K562 treated with DMSO at 1 percent for 12 hours (cell line): Measurements from ENCODE around the gene MED16. TPM values are rescaled to one million over a fixed set of nuclear protein-coding genes. Genes with fewer than 3 reads are reported as not detected.

Source experiments
- total RNA-seq: library from RNA; unstranded; fragments of 300-600 nt; gene quantifications from 2 replicates; pipeline ENCODE4 v1.2.3, GENCODE V29; 2022; ENCODE audit not compliant: insufficient read depth

The MED16 gene, protein sequence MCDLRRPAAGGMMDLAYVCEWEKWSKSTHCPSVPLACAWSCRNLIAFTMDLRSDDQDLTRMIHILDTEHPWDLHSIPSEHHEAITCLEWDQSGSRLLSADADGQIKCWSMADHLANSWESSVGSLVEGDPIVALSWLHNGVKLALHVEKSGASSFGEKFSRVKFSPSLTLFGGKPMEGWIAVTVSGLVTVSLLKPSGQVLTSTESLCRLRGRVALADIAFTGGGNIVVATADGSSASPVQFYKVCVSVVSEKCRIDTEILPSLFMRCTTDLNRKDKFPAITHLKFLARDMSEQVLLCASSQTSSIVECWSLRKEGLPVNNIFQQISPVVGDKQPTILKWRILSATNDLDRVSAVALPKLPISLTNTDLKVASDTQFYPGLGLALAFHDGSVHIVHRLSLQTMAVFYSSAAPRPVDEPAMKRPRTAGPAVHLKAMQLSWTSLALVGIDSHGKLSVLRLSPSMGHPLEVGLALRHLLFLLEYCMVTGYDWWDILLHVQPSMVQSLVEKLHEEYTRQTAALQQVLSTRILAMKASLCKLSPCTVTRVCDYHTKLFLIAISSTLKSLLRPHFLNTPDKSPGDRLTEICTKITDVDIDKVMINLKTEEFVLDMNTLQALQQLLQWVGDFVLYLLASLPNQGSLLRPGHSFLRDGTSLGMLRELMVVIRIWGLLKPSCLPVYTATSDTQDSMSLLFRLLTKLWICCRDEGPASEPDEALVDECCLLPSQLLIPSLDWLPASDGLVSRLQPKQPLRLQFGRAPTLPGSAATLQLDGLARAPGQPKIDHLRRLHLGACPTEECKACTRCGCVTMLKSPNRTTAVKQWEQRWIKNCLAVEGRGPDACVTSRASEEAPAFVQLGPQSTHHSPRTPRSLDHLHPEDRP
- total RNA-seq: 32.2 and 39.5 TPM in 2 replicates

DNA sequence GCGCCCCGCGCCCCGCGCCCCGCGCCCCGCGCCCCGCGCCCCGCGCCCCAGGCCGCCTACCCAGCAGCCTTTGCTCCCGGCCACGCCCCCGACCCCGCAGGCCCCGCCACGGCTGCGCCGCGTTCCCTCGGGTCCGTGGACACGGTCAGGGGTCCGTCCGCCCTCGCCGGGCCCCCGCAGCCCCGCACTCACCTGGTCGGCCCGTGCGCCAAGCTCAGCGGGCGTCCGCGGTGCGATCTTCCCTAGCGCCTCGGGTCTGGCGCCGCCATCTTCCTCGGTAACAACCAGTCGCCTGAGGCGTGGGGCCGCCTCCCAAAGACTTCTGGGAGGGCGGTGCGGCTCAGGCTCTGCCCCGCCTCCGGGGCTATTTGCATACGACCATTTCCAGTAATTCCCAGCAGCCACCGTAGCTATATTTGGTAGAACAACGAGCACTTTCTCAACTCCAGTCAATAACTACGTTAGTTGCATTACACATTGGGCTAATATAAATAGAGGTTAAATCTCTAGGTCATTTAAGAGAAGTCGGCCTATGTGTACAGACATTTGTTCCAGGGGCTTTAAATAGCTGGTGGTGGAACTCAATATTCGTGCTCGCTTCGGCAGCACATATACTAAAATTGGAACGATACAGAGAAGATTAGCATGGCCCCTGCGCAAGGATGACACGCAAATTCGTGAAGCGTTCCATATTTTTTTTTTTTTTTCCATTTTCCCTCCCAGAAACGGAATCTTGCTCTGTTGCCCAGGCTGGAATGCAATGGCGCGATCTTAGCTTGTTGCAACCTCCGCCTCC lies at the start of gene MED16, which contains the start of gene RNU6-9:
Gene MED16 (minus strand): TSS at position 294 of the 796 bp plus-strand sequence. CDS start 2,056 bp downstream, outside the sequence.
Gene RNU6-9 (plus strand): TSS at position 591 of the 796 bp plus-strand sequence.

DNA sequence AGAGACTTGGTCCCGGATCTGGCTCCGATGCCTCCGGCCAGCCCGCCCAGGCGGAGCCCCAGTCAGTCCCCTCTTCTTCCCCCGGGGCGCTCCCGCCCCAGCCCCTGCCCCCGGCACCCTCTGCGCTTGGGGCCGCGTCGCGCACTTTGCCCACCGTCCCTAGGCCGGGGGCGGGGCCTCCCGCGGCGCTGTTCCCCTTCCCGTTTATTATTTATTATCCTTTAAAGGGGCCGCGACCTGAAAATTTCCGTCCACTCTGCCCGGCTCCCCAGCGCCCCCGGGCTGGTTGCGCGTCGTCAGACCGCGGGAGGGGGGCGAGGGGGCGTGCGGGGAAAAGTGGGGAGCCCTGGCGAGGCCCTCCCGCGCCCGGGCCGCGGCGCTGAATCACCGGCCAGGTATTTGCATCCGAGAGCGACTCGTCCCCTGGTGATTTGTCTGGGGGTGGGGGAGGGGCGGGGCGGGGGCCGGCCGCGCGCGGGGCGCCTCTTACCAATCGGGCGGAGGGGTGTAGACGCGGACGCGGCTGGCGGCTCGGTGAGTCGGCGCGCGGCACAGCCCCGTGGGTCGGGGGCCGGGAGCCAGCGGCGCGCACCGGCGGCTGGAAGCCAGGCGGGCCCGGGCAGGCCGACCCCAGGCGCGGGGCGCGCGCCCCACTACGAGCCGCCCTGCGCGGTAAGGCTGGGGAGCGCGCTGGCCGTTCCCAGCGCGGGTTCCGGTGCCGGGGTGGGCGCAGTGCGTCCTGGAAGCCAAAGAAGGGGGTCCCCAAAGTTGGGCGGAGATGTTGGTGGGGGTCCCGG lies 32.7 kb upstream of the MED16 start, which contains the start of gene ARID3A:
Gene ARID3A (plus strand): TSS at position 510 of the 797 bp plus-strand sequence. CDS start 3,494 bp downstream, outside the sequence.

GRCh38 chr19:917323-918151 lies 24.6 kb upstream of the MED16 start, which contains the start of gene KISS1R:
TSS of gene KISS1R (plus strand) at chr19:917333. CDS start at chr19:917503, 170 bp downstream.

DNA sequence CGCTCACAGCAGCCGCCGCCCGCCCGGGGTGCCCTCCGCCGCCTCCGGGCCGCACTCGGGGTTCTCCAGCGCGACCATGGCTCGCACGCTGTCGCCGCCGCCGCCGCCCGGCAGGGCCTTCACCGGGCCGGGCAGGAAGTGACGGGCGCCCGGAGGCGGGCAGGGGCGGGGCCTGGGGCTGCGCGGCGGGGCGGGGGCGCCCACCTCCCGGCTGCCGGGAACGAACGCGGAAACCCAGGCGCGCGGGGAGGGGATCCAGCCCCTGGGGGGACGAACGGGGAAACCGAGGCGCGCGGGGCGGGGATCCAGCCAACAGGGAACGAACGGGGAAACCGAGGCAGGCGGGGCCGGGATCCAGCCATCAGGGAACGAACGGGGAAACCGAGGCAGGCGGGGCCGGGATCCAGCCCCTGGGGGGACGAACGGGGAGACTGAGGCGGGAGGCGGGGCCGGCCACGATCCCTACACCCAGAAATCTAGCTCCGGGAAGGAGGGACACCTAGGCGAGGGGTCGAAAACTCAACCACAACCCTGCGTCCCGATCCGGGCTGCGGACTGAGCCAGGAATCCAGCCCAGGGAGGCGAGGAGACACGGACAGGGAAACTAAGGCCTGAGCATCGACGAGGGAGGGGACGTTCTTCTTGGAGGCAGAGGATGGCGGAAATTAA lies 20.2 kb upstream of the MED16 start, which contains the start of gene R3HDM4:
Gene R3HDM4 (minus strand): TSS at position 140 of the 669 bp plus-strand sequence. CDS start 62 bp downstream, at position 78.

DNA sequence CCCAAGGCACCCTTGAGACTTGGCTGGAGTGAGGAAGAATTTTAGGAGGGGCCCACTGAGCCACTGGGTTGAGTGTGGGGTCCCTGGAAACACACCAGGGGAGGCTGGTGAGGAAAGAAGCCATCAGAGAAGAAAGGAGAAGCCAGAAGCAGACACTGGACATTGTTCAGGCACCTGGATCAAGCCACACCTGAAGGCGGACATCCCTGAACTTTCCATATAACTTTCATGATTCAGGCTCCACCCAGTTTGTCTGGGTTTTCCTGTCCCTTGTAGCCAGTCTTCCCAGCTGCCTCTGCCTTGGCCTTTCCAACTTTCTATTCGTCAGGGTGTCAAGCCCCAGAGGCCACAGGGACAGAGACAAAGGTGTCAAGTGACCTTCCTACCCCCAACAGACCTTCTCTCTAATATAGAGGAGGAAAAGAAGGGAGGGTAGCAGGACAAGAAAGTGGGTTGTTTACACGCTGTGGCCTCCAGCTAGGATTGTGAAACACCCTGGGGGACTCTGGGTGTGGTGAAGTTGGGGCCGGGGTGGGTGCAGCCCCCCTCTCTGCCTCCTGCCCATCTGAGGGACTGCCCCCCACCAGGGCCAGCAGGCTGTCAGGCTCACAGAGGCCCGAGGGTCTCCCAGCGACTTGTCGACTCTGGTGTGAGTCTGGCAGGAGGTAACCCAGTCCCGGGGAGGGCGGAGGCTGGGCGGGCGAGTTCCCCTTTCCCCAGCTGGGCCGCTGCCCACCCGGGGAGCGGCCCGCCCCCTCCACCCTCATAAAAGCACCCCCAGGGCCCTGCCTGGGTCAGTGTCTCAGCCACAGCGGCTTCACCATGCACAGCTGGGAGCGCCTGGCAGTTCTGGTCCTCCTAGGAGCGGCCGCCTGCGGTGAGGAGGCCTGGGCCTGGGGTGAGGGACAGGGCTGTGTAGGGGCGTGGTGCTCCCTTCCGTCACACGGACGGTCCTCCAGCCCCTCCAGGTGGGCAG lies 33.8 kb downstream of the MED16 start, which contains the start of gene CFD:
Gene CFD (plus strand): TSS at position 797 of the 976 bp plus-strand sequence. CDS start 26 bp downstream, at position 823.

GRCh38 chr19:852136-853013 lies 40.6 kb downstream of the MED16 start, which contains the start of gene ELANE:
TSS of gene ELANE (plus strand) at chr19:852303. CDS start at chr19:852329, 26 bp downstream.

DNA sequence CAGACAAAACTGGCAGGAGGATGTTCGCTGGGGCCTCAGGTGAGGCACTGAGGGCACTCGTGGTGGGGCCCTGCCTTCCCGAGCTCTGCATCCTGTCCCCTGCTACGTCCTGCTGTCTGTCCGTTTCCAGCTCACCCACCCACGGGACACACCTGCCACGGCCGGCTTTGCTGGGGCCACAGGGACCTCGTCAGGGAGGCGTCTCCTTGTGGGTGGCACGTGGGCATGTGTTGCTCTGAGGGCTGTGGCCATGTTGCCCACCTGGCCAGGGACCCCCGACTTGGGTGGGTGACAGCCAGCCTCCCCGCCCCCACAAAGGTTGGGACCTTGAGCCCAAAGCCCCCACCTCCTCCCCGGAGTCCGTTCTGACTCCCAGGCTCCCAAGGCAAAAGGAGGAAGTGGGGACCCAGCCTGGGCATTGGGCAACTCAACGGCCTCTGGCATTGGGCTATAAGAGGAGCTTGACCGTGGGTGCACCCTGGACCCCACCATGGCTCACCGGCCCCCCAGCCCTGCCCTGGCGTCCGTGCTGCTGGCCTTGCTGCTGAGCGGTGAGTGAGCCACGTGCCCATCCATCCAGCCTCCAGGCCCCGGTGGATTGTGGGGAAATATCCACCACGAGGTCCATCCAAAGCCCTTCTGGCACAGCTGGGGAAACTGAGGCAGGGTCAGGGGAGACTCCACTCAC lies 52.3 kb downstream of the MED16 start, which contains the start of gene PRTN3:
Gene PRTN3 (plus strand): TSS at position 481 of the 688 bp plus-strand sequence. CDS start 10 bp downstream, at position 491.

DNA sequence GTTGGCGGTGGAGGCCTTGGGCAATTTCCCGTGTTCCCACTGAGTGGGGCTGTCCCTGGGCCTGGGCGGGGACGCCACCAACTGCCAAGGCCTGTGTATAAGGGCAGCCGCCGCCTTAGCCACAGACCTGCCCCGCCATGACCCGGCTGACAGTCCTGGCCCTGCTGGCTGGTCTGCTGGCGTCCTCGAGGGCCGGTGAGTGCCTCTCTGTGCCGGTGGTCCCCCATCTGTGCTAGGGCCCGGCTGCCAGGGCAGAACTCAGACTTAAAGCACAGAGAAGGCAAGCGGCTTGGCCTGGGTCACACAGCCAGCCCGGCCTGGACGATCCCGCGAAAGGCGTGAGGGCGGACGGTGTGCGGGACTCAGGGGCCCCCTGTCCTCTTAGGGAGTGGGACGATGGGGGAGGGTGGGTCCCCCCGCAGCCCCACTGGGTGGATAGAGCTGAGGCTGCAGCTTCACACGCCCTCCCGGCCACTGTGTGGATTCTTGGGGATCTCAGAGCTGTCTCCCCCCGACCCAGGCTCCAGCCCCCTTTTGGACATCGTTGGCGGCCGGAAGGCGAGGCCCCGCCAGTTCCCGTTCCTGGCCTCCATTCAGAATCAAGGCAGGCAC lies 65.2 kb downstream of the MED16 start, which contains the start of gene AZU1:
Gene AZU1 (plus strand): TSS at position 128 of the 612 bp plus-strand sequence. CDS start 10 bp downstream, at position 138.

GRCh38 chr19:821825-822503 lies 71.0 kb downstream of the MED16 start, which contains the start of gene PLPPR3:
TSS of gene PLPPR3 (minus strand) at chr19:821955. CDS start at chr19:821559, 396 bp downstream.

Other genes with a start within 250 kb of the MED16 start
- gene RNF126, start 230.0 kb downstream of the MED16 start, total RNA-seq: 77.4 and 85.9 TPM in 2 replicates
- gene FSTL3, start 216.8 kb downstream of the MED16 start, total RNA-seq: 5.5 and 11.6 TPM in 2 replicates
- gene PRSS57, start 197.7 kb downstream of the MED16 start, total RNA-seq: 26.1 and 36.0 TPM in 2 replicates
- 11.5 and 13.7 TPM in 2 replicates for gene PALM, start 184.3 kb downstream of the MED16 start, total RNA-seq
- gene MISP, start 142.1 kb downstream of the MED16 start, total RNA-seq: 0.38 TPM in 1 of 2 replicates, not detected in the other
- 169 and 333 TPM in 2 replicates for gene PTBP1, start 95.7 kb downstream of the MED16 start, total RNA-seq
- gene PLPPR3, start 71.2 kb downstream of the MED16 start, total RNA-seq: 24.0 and 30.0 TPM in 2 replicates
- 0.39 and 2.1 TPM in 2 replicates for gene AZU1, start 65.3 kb downstream of the MED16 start, total RNA-seq
- gene PRTN3, start 52.2 kb downstream of the MED16 start, total RNA-seq: not detected in 2 replicates
- not detected in 2 replicates for gene ELANE, start 40.9 kb downstream of the MED16 start, total RNA-seq
- 28.7 and 52.0 TPM in 2 replicates for gene CFD, start 33.5 kb downstream of the MED16 start, total RNA-seq
- gene RNU6-9, start 297 bp upstream of the MED16 start, total RNA-seq: not detected in 2 replicates
- 136 and 158 TPM in 2 replicates for gene R3HDM4, start 20.0 kb upstream of the MED16 start, total RNA-seq
- gene KISS1R, start 24.1 kb upstream of the MED16 start, total RNA-seq: 2.2 and 4.1 TPM in 2 replicates
- gene ARID3A, start 32.8 kb upstream of the MED16 start, total RNA-seq: 36.2 and 75.8 TPM in 2 replicates
- gene WDR18, start 91.2 kb upstream of the MED16 start, total RNA-seq: 49.7 and 59.6 TPM in 2 replicates
- 0.59 TPM in 1 of 2 replicates, not detected in the other for gene GRIN3B, start 107.2 kb upstream of the MED16 start, total RNA-seq
- gene TMEM259, start 127.9 kb upstream of the MED16 start, total RNA-seq: 149 and 231 TPM in 2 replicates
- not detected in 2 replicates for gene RNU6-2, start 128.3 kb upstream of the MED16 start, total RNA-seq
- gene CNN2, start 133.4 kb upstream of the MED16 start, total RNA-seq: 72.3 and 126 TPM in 2 replicates
- gene ABCA7, start 146.9 kb upstream of the MED16 start, total RNA-seq: 33.8 and 70.2 TPM in 2 replicates
- gene ARHGAP45, start 174.0 kb upstream of the MED16 start, total RNA-seq: 12.9 and 15.4 TPM in 2 replicates
- gene POLR2E, start 202.2 kb upstream of the MED16 start, total RNA-seq: 194 and 270 TPM in 2 replicates
- 819 and 1,195 TPM in 2 replicates for gene GPX4, start 210.8 kb upstream of the MED16 start, total RNA-seq